HUDEP-2 (cell line): ENCODE results near the gene NFILZ.

Experiments
- DNase-seq, 76 experiments: peaks; one replicate each; lab custom pipeline; 2025; ENCODE audit not compliant: unreplicated experiment in 76 of 76; lab: John Stamatoyannopoulos, UW

Gene NFILZ

GRCh38 chr19:8641221-8641907 lies 10.9 kb downstream of the NFILZ start:
- DNase-seq: no peak

- peak in 18 of 76 experiments; percentile 3 to 60 (median 32) for DNase-seq
Observed at GRCh38 chr19:8641908-8642547, 11.6 kb downstream of the NFILZ start.

GRCh38 chr19:8642561-8642960 lies 12.1 kb downstream of the NFILZ start:
- DNase-seq: no peak

- DNase-seq: no peak
Observed at GRCh38 chr19:8643860-8644653, 13.6 kb downstream of the NFILZ start.

- DNase-seq: no peak
Observed at GRCh38 chr19:8648240-8648639, 17.8 kb downstream of the NFILZ start.

- DNase-seq: peak in 41 of 76 experiments; percentile 4 to 62 (median 27)
Observed at GRCh38 chr19:8654591-8655339, 24.3 kb downstream of the NFILZ start.

- DNase-seq: no peak
Observed at GRCh38 chr19:8655340-8655709, 24.9 kb downstream of the NFILZ start.

- DNase-seq: no peak
Observed at GRCh38 chr19:8657869-8658268, 27.4 kb downstream of the NFILZ start.

GRCh38 chr19:8659905-8660304 lies 29.5 kb downstream of the NFILZ start:
- no peak for DNase-seq

- DNase-seq: no peak
Observed at GRCh38 chr19:8662263-8662662, 31.8 kb downstream of the NFILZ start.

GRCh38 chr19:8663920-8664670 lies 33.7 kb downstream of the NFILZ start:
- DNase-seq: no peak

GRCh38 chr19:8664671-8665057 lies 34.2 kb downstream of the NFILZ start:
- no peak for DNase-seq

GRCh38 chr19:8665468-8666213 lies 35.2 kb downstream of the NFILZ start:
- DNase-seq: no peak

GRCh38 chr19:8666814-8667405 lies 36.5 kb downstream of the NFILZ start:
- no peak for DNase-seq

GRCh38 chr19:8673276-8673891 lies 43.0 kb downstream of the NFILZ start:
- no peak for DNase-seq

- no peak for DNase-seq
Observed at GRCh38 chr19:8675066-8675465, 44.6 kb downstream of the NFILZ start.

- no peak for DNase-seq
Observed at GRCh38 chr19:8678244-8678807, 47.9 kb downstream of the NFILZ start.
